ENCODE data around the gene LRMDA. TPM values are rescaled to one million over a fixed set of nuclear protein-coding genes. Genes with fewer than 3 reads are reported as not detected.

LRMDA gene
- total RNA-seq, 4 donors from 2014 or later = 12.0 to 15.9 (median 13.9) TPM

DNA sequence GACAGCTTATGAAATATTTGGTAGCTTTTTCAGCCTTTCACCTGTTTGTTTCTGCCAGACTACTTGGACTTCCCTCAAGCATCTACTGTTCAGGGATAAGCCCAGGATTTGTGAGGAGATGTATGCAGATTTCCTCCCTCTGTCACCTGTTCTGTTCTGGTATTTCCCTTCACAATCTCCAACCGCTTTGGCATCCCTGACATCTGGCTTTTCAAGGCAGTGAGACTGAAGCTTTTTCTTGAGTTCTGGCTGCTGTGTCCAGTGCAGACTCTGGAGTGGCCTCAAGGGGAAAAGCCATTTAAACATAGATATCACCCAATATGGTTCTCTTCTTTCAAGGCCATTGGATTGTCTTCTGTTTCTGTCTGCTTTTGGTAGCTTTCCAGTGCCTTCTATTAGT lies 369.7 kb downstream of the LRMDA start:
- ATAC-seq (ENCODE audit: low FRiP score) (no peak), DNase-seq (ENCODE audit: low spot score) (no peak)
- TF ChIP-seq, protein P1, sequence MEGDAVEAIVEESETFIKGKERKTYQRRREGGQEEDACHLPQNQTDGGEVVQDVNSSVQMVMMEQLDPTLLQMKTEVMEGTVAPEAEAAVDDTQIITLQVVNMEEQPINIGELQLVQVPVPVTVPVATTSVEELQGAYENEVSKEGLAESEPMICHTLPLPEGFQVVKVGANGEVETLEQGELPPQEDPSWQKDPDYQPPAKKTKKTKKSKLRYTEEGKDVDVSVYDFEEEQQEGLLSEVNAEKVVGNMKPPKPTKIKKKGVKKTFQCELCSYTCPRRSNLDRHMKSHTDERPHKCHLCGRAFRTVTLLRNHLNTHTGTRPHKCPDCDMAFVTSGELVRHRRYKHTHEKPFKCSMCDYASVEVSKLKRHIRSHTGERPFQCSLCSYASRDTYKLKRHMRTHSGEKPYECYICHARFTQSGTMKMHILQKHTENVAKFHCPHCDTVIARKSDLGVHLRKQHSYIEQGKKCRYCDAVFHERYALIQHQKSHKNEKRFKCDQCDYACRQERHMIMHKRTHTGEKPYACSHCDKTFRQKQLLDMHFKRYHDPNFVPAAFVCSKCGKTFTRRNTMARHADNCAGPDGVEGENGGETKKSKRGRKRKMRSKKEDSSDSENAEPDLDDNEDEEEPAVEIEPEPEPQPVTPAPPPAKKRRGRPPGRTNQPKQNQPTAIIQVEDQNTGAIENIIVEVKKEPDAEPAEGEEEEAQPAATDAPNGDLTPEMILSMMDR (IDR thresholded peaks at IDR 0.05) = no peak

DNA sequence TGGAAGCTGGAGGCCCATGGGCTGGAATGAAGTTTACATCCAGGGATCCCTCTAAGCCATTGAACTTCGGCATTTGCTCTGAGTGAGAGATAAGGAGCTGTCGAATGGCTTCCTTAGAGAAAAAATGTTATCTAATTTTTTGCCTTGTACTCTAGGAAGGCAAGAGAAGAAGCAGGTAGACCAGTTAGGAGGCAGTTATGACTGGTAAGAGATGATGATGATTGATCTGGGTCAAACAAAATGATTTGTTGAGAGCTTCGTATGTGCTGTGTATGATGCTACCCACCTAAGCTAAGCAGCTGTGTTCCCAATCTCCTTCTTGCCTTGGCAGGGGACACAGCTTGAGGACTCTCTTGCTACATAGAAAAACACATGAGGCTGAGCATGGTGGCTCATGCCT lies 370.2 kb downstream of the LRMDA start:
- TF ChIP-seq, protein P1 (IDR thresholded peaks at IDR 0.05) = no peak
- ATAC-seq (ENCODE audit: low FRiP score) (no peak), DNase-seq (ENCODE audit: low spot score) (no peak)

DNA sequence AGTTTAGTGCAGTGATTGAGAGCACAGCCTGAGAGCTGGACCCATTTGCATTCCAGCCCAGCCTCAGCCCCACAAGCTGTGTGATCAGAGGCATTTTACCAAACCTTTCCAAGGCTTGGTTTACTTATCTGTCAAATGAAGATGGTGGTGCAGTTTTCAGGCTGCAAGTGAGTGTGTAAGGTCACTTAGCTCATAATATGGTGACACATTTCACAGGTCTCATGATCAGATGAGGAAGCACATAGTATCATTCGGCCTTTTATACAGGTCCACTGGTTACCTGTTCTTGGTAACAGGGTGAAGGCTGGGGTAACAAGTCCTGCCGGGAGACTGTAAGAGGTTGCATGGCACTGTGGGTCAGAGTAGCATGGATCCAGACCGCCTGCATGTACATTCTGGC lies 371.7 kb downstream of the LRMDA start:
- ATAC-seq (ENCODE audit: low FRiP score) (no peak), DNase-seq (ENCODE audit: low spot score) (no peak)
- TF ChIP-seq, protein P1 (IDR thresholded peaks at IDR 0.05) = no peak

DNA sequence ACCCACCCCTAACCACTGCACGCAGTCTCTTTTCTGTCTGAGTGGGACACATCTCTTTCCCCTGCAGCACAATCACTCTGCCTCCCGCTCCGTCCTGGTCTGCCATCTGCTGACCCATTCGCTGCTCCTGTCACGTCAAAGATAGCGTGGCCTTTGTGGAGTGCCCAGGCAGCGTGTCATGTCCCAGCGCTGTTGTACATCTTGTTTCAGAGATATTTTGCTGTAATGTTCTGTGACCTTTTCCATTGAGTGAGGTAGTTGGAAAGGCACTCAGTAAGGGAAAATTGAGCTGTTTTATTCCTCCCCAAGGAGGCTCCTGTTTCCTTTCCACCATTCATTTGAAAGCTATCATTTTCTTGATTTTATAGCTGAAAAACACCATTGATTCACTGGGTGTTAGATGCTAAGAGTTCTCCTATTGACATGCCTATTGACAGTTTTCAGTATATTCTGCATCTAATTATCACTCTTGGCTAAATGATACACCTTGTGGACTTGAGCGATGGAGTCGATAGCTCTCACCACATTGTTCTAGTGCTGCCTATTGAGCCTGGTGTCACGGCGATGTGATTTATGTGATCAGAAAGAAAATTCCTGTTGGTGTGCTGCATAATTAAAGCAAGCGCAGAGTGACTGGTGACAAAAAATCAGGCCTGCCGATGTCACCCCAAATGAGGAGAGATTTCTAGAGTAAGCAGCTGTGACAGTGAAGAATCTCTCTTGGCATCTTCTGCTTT lies 372.6 kb downstream of the LRMDA start:
- DNase-seq (ENCODE audit: low spot score) (no peak), ATAC-seq (ENCODE audit: low FRiP score) (no peak)
- TF ChIP-seq, protein P1 (IDR thresholded peaks at IDR 0.05) = no peak

DNA sequence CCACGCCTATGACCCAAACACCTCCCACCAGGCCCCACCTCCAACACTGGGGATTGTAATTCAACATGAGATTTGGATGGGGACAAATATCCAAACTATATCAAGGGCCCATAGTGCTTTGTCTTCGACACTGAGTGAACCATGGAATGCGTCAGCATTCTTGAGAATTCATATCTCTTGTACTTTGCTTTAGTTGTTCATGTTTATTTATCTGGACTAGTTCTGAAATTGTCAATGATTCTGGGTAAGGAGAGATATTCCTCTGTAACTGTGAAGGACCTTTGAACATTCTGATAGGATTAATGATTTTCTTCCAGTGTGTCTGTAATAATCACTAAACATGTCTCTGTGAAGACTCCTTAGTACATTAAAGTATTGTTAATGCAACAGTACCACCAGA lies 374.8 kb downstream of the LRMDA start:
- no peak for ATAC-seq (ENCODE audit: low FRiP score)
- TF ChIP-seq, protein P1 (IDR thresholded peaks at IDR 0.05) = no peak
- no peak for DNase-seq (ENCODE audit: low spot score)

DNA sequence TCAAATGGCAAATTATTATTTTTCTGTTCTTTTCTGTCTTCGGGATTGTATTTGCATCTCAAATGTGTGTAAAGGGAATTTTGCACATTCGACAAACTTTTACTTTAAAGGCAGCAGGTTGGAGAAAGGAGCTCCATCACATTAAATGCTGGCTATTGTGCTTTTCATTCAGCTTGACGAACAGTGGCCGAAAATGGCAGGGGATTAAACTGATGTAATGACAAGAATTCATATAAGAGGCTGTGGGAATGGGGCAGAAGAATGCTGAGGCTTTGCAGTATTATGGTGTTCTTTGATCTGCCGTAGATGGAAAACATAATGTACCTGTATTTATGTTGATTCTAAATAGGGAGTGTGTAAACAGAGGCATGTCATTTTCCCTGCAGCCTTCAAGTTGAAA lies 376.0 kb downstream of the LRMDA start:
- TF ChIP-seq, protein P1 (IDR thresholded peaks at IDR 0.05) = no peak
- DNase-seq (ENCODE audit: low spot score) (no peak), ATAC-seq (ENCODE audit: low FRiP score) (no peak)

DNA sequence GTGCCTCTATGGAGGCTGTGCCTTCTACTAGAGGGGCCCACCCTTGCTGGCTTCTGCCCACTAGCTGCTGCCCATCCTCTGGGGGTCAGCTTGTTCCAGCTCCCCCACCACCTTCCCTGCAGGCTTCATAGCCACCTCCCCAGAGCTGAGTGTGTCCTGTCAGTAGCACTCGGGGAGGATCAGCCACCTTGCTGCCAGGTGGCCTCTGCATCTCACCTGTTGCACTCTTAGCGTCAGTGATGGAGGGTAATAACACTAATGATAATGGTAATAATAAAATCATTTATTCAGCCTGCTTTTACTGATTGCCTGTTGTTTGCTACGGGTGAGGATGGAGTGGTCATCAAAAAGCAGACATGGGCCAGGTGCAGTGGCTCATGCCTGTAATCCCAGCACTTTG lies 377.6 kb downstream of the LRMDA start:
- TF ChIP-seq, protein P1 (IDR thresholded peaks at IDR 0.05) = no peak
- ATAC-seq (ENCODE audit: low FRiP score) (no peak), DNase-seq (ENCODE audit: low spot score) (no peak)

All from omental fat pad (tissue), 4 donors.